GM18499 (cell line): ENCODE data around the gene IGF1R.

Experiments used
- ATAC-seq: cut with Tn5 transposase; IDR thresholded peaks from one replicate; pipeline ENCODE4 v1.9.1; 2021; ENCODE audit warnings: moderate number of reproducible peaks; ENCODE audit not compliant: insufficient read depth, unreplicated experiment

IGF1R gene

GRCh38 chr15:98699591-98700424 lies 51.5 kb downstream of the IGF1R start:
- ATAC-seq: no peak

- no peak for ATAC-seq
Measured at GRCh38 chr15:98700519-98700918, 52.2 kb downstream of the IGF1R start.

- ATAC-seq: no peak
Measured at GRCh38 chr15:98703126-98703685, 54.9 kb downstream of the IGF1R start.

GRCh38 chr15:98705070-98705469 lies 56.7 kb downstream of the IGF1R start:
- no peak for ATAC-seq

GRCh38 chr15:98706387-98706786 lies 58.0 kb downstream of the IGF1R start:
- no peak for ATAC-seq

GRCh38 chr15:98706986-98707385 lies 58.6 kb downstream of the IGF1R start:
- ATAC-seq: no peak

- no peak for ATAC-seq
Measured at GRCh38 chr15:98708037-98708590, 59.8 kb downstream of the IGF1R start.

GRCh38 chr15:98711810-98712209 lies 63.5 kb downstream of the IGF1R start:
- ATAC-seq: no peak

GRCh38 chr15:98712845-98713584 lies 64.7 kb downstream of the IGF1R start:
- no peak for ATAC-seq

- no peak for ATAC-seq
Measured at GRCh38 chr15:98713585-98714001, 65.3 kb downstream of the IGF1R start.

GRCh38 chr15:98714922-98715321 lies 66.6 kb downstream of the IGF1R start:
- ATAC-seq: no peak

GRCh38 chr15:98715401-98715800 lies 67.1 kb downstream of the IGF1R start:
- ATAC-seq: no peak

- no peak for ATAC-seq
Measured at GRCh38 chr15:98715890-98716443, 67.6 kb downstream of the IGF1R start.

- ATAC-seq: no peak
Measured at GRCh38 chr15:98717371-98717770, 69.0 kb downstream of the IGF1R start.

- no peak for ATAC-seq
Measured at GRCh38 chr15:98717942-98718341, 69.6 kb downstream of the IGF1R start.

GRCh38 chr15:98718426-98719136 lies 70.2 kb downstream of the IGF1R start:
- ATAC-seq: no peak

GRCh38 chr15:98719137-98719740 lies 70.9 kb downstream of the IGF1R start:
- ATAC-seq: no peak

GRCh38 chr15:98720031-98720430 lies 71.7 kb downstream of the IGF1R start:
- ATAC-seq: no peak
